GM21786 (cell line): ENCODE measurements around the gene ANKS4B.
"Not testable (repeated sequence)": the region's sequence is repeated elsewhere in the genome, so short reads cannot be mapped to it uniquely, and the experiment has no call there.

Experiments used
- ATAC-seq: cut with Tn5 transposase; IDR thresholded peaks from one replicate; pipeline ENCODE4 v1.9.1; 2021; ENCODE audit not compliant: unreplicated experiment

The ANKS4B gene

DNA sequence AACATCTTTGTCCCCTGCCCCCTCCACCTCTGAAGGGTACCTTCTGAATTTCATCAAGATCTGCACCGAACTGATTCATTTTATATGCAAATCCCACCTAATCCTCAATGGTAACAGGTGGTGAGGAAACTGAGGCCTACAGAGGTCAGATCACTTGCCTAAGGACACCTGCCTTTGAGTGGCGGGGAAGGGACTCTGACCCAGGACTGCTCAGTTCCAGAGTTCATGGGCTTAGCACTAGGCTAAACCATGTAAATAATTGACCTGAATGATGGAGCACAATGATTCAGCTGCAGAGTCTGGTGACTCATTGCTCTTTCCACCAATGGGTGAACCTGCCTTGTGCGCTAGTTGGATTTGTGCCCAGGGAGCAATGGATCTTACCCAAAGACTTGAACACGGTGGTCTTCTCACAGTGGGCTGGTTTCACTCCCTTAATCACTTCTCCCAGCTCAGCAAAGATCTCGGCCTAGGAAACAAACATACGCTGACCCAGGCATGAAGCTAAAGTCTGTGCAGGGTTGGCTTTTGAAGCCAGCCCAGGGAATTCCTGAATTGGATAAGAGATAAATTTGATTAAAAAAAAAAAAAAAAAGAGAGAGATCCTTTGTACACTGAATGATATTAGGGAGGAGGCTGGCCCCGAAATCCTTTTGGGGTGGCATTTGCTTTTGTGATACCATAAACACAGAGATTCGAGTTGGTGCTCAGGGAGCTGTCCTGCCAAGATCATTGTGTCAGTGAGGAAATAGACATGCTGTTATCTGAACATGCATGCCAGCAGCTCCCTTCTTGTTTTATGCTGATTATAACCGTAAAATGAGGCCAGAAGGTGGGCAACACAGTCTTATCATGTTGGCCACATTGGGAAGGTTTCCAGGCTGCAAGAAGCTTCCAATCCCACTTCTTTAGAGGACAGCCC, 27.6 kb downstream of the ANKS4B start:
- no peak for ATAC-seq

DNA sequence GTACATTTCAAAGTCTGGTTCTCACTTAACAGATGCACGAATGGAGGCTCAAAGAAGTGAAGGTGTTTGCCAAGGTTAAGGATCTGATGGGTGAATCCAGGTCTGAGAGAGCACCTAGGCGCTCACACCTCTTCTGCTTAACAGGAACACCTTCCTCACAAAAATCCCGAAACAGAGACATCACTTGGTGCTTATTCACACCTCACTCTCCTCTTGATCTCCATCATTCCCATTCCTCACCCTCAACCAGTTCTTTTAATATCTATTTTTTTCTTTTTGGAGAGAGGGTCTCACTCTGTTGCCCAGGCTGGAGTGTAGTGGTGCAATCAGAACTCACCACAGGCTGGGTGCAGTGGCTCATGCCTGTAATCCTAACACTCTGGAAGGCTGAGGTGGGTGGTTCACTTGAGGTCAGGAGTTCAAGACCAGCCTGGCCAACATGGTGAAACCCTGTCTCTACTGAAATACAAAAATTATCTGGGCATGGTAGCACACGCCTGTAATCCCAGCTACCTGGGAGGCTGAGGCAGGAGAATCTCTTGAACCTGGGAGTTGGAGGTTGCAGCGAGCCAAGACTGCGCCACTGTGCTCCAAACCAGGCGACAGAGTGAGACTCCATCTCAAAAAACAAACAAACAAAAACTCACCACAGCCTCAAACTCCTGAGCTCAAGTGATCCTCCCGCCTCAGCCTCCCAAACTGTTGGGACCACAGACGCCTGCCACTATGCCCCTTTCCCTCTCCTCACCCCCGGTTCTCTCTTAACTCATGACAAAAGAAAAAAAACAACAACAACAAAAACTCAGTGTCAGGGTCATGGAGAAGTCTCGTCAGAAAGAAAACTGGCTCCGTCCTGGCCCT, 29.5 kb downstream of the ANKS4B start:
- no peak for ATAC-seq

DNA sequence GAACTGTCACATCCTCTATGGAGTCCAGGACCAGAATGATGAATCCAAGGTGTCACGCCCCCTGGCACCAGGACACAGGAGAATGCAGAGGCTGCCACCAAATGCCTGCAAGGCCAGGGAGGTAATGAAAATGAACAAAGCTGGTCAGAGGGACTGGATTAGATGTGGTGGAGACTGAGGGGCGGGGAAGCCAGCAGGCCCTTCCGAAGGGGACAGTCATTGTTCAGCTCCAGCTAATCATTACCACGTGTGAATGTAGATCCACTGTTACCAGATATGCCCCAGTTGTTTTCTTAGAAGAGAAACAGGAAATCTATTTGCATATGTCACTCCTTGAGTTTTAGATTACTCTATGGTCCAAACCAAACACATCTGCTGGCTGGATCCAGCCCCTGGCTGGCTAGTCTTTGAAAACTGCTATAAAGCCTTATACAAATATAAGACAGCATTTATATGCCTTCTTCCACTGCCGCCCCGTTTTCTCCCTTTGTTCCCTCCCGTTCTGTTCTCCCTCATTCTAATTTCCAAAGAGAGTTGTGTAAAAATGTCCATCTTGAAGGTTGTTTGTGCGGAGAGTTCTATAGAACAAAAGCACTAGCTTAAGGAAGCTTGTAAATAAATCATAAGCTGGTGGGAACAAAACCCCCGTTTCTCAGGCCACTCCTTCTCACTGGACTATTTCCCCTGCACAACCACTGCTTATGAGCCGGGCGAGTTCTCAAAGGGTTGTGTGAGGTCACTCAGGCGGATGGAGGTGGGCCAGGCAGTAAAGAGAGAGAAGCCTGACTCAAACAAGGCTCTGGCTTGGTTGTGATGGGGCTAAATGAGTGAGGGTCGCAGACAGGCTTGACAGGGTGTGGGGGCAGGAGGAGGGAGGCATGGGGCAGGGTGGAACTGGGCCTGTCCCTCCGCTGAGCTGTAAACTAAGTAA, 30.4 kb downstream of the ANKS4B start:
- ATAC-seq = peak; percentile 71

DNA sequence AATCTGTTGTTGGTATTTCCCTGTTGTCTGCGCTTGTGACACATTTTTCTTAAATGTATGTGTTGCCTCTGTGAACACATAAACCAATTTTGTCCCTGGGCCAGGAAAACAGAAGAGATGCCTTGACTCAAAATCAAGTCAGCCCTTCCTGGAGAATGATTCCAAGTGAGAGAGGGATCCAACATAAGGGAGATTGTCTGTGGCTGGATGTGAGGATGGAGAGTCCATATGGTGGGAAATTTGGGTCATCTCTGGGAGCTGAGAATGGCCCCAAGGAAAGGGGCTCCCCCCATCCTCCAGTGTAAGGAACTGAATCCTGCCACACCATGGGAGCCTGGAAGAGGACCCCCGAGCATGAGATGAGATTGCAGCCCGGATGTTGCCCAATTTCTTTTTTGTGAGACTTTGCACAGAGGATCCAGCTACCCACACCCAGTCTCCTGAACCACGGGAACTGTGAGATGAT, 31.1 kb downstream of the ANKS4B start:
- ATAC-seq = no peak

DNA sequence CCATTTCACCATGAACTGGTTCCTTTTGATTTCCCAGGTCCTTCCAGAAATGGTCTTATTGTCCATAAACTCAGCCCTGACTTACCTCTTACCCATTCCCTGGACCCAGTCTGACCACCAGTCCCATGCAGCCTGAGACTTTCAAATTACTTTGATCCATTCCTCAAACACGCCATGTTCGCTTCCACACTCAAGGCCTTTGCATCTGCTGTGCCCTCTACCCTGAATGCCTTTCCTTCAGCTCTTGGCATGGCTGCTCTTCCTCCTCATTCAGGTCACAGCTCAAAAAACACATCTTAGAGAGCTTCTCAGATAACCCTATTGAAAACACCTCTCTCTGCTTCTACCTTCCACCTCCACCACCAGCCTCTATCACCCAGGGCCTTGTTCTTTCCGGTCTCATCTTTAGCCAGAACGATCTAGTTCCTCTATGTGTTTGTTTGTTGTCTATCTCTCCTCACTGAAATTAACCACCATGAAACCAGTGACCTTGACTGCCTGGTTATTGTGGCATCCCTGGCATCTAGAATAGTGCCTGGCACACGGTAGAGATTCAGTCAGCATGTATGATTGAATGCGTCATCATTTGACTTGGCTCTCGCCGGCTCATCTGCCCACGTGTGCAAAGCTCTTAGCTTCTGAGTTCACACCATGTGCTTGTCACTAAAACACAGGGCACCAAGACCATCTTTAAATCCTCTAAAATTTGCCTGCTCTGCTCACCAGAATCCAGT, 31.8 kb downstream of the ANKS4B start:
- no peak for ATAC-seq

DNA sequence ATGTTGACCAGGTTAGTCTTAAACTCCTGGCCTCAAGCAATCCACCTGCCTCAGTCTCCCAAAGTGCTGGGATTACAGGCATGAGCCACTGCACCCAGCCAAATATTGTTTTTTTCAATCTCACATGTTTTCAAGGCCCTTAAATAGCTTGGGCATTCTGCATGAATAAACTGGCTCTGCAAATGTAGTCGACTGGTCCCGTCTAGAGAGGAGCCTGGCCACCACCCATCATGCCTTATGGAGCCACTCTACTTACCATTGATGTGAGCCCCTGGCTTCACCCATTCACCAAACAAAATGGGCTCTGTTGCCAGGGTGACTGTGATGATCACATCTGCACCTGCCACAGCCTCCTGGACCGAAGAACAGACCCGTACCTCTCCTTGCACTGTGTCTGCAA, 33.8 kb downstream of the ANKS4B start:
- no peak for ATAC-seq

DNA sequence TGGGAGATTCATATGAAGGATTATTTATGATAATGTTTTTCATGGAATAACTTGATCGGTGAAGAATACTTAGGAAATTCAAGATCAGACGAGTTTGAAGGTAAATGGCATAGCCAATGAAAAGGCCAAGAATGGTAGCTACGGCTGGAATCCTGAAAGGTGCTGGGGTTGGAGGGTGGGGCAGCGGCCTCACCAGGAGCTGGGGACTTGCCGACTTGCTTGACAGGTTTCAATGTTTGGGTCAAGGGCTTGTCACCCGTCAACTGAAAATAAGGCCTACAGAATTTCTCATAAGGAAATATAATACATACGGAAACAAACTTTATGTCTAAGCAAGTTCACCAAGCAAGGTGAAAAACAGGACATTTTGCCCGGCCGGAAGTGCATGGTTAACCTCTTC, 34.7 kb downstream of the ANKS4B start:
- no peak for ATAC-seq

DNA sequence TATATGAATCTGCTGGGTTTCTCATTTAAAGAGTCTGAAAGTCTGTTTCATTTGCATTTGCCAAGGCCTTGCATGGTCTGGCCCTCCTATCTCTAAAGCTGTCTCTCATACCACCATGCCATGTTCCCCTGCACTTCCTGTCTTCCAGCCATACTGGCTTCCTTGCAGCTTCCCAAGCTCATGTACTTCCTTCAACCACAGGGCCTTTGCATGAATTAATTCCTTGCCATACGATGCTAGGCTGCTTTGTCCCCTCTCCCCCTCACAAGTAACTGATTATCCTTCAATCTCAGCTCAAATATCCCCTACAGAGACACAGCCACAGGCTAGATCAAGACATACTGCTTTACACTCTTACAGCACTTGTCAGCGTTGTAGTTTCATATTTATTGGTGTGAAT, 38.8 kb downstream of the ANKS4B start:
- ATAC-seq = no peak

DNA sequence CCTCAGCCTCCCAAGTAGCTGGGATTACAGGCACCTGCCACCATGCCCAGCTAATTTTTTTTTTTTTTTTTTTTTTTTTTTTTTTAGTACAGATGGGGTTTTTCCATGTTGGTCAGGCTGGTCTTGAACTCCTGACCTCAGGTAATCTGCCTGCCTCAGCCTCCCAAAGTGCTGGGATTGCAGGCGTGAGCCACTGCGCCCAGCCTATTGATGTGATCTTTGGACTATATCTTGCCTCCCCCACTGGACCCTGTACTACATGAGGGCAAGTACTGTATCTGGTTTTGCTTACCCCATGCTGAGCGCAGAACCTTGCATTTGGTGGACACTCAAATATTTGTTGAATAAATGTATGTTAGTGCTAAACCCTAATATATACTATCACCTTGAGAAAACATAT, 39.3 kb downstream of the ANKS4B start:
- not testable (repeated sequence) for ATAC-seq

DNA sequence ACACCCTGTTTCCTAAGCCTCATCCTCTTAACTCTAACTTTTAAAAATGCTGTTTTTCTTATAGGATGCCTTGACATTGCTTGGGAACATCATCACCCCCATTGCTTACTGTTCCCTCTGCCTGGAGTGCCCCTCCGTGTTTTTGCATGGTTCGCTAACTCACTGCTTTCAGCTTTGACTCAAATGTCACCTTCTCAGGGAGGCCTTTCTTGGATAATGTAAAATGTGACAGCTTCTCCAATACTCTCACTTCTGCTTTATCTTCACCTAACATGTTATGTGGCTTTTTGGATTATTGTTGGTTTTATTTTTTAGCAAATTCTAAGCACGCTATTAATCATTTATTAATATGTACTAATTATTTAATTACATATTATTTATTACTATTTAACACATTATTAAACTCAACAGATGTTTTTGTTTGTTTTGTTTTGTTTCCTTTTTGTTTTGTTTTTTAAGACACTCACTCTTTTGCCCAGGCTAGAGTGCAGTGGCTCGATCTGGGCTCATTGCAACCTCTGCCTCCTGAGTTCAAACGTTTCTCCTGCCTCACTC, 40.8 kb downstream of the ANKS4B start:
- no peak for ATAC-seq

DNA sequence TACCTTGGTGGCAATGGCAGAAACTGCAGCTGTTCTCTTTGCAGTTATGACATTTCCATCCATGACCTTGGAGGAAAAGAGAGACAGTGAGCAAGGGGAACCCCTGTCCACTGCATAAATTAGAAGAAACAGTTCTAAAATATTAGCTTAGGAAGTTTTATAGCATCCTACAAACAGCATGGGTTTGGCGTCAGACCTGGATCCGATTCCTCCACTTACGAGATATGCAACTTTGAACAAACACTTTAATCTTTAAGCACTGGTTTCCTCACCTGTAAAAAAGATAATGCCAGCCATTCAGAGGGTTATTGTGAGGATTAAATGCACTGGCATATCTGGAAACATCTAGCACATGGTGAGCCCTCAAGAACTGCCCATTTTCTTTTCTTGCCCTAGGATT, 42.0 kb downstream of the ANKS4B start:
- no peak for ATAC-seq

DNA sequence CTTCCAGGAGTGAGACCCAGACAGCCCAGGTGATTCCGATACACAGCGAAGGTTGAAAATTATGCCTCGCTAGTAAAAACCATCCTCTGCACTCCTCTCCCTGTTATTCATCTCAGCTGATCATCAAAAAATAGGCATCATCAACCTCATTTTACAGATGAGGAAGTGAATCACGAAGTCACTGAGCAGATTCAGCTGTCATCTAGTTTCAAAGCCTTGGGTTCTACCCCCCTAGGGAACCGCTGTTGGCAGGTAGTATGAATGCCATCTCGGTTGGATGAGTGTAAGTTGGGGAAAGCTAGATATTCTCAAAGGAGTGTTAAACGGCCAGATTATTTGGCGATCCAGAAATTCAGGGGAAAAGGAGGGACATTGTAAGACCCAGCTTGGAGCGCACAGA, 42.6 kb downstream of the ANKS4B start:
- ATAC-seq = no peak

DNA sequence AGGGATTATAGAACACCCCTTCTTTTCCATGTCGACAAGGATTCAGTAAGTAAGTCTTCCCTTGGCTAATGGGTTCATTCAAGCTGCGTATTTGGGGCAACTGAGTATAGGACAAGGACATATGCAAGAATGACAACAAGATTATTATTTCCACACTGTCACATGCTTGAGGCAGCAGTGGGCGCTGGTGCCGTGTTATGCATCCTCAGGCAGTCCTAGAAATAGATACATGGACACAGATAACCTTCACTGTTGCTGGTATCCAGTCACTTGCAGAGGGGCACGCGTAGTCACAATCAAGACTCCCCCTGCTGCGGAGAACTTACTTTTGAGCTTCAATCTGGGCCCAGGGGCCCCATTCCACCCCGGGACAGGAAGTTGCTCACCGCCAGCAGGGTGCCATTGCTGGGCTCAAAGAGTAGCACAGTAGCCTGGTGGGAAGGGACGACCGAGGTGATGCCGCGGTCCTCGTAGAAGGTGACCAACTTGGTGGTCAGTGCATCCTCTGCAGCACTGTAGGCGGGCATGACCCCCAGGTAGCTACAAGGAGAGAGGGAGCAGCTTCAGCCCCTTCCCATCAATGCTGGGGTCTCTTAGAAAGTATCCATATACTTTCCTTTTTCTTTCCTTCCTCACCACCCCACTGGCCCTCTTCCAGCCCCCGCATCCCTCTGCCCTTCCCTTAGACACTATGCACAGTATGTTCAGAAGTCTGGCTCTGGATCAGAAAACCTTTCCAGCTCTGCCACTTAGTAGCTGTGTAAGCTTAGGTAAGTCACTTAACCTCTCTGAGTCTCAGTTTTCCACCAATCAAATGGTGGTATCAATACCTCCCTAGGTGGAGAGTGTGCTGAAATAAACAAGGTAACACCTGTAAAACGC, 43.8 kb downstream of the ANKS4B start:
- no peak for ATAC-seq

DNA sequence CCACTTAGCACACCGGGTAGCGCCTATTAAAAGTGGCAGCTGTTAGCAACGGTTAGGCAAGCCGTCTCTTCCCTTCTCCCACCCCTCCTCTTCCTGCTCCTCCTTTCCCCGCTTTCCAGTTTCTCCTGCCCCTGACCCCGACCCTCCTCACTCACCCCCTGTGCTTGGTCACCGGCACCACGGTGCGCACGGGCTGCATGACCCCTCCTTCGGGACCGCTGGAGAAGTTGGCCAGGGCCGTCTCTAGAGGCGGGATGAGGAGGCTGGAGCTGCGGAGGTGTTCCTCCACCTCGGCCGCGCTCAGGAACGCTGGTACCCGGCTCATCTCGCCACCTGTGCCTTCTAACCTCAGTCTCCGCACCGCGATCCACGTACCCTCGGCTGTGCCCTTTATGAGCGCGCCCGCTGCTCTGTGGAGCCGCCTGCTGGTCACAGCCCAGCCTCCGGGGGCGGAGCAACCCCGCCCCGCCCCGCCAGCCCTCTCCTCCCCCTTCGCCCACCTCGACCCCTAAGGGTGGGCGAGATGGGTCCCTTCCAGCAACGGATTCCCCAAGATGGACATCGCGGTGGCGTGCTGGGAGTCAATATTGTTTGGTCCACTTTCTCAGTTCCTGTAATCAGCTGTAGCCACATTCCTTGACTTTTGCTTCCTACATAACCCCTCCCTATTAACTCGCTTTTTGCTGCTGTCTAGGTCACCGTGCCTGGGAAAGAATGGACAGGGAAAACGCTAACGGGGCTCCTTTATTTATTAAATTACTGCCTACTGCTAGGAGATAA, 44.6 kb downstream of the ANKS4B start, which contains the start of gene CRYM:
CRYM (minus strand) TSS at position 364 of the 780 bp plus-strand sequence; CDS start at position 325, 39 bp downstream.
- no peak for ATAC-seq

DNA sequence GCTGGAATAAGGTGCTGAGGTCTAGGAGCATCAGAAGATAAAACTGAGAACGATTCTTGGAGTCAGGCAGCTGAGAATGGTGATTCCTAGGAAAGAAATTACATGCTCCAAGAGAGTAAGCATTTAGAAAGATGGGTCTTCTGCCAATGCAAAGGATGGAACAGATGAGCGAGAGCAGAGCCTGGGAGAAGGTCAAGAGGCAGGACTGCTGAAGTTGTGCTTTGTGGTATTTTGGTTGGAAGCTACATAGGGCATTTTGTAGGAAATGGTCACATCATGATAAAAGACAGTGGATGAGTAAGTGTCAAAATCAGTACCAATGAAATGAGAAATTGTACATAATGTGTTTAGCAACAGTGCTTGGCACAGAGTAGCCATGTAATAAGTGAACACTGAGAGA, 46.0 kb downstream of the ANKS4B start:
- ATAC-seq = no peak

DNA sequence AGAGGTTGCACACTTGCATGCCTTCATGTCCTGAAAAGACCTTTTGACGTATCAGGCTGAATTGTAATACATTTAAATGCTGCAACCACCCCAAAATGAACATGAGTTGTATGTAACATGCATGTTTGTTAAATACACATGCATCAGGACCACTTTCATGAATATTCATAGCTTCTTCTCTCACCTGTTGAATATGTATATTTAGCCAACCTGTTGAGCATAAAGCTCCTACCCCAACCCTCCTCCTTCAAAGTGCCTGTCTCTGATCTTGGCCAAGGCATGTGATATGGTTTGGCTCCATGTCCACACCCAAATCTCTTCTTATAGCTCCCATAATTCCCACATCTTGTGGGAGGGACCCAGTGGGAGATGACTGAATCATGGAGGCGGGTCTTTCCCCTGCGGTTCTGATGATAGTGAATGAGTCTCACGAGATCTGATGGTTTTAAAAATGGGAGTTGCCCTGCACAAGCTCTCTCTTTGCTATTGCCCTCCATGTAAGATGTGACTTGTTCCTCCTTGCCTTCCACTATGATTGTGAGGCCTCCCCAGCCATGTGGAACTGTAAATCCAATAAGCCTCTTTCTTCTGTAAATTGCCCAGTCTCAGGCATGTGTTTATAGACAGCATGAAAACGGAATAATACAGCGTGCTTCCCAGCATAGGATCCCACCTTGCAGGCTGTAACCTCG, 48.3 kb downstream of the ANKS4B start:
- no peak for ATAC-seq

DNA sequence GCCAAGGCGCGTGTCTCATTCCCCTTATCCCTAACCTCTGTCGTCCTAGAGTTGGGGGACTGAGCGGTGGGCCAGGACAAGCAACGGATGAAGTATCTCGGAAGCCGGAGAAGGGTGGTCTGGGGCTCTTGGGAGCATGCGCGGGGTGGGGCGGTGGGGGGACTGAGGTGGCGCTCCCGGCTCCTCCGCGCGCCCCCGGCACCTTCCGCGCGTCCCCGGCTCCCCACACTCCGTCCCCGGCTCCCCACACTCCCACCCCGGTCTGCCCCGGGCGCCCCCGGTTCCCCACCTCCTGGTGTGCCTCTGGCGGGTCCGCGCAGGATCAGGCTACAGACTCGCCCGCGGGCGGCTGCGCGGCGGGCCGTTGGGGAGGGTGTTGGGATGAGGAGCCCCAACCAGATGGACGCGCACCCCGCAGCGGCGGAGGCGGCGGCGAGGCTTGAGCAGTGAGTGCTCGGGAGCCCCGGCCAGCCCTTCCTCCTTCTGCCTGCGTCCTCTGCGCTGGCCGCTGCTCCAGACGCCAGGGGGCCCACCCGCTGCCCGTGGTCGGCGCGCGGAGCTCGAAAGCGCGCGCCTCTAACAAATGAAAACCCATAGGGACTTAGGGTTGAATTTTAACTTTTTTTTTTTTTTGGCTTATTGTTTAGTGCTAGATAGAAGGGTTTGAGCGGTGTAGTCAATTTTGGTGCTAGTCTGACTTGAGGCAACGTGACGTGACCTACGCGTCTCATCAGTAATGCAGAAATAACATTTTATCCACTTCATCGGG, 50.2 kb downstream of the ANKS4B start:
- peak; percentile 45 for ATAC-seq
